K562 (cell line): Measurements from ENCODE around the gene TRAPPC2L. TPM values are rescaled to one million over a fixed set of nuclear protein-coding genes. Genes with fewer than 3 reads are reported as not detected.
A peak's percentile ranks its signal among the peaks of the same experiment; 100 is the strongest.

ENCODE experiments used
- BCOR ChIP-seq: fragments of 450-650 bp; IDR thresholded peaks from 2 replicates; pipeline ENCODE4 v1.6.1; 2016
- FOXA1 ChIP-seq: fragments of 450-650 bp; IDR thresholded peaks from 2 replicates; pipeline ENCODE4 v1.6.1; 2016; ENCODE audit warnings: mild to moderate bottlenecking, borderline replicate concordance
- GTF2E2 ChIP-seq: fragments of 200-800 bp; sonication (Bioruptor generic); IDR thresholded peaks from 2 replicates; pipeline ENCODE4 v1.6.1; 2016; ENCODE audit warnings: missing genetic modification characterization, missing compliant biosample characterization
- HMG20A ChIP-seq: fragments of 450-650 bp; formaldehyde crosslinking; conservative IDR thresholded peaks from 2 replicates; pipeline ENCODE4 v1.4.0; 2020; ENCODE audit warnings: mild to moderate bottlenecking, mixed read lengths
- HMGN3 ChIP-seq: IDR thresholded peaks from 2 replicates; pipeline ENCODE4 v1.6.1; 2011; ENCODE audit warnings: borderline replicate concordance, low read depth, mild to moderate bottlenecking, mixed read lengths, low read length; ENCODE audit not compliant: insufficient read length; ENCODE audit errors: extremely low read depth
- HNRNPK ChIP-seq: fragments of 200-400 bp; formaldehyde crosslinking; IDR thresholded peaks from one replicate; pipeline ENCODE4 v1.6.1; 2018; ENCODE audit warnings: mild to moderate bottlenecking, low read depth, low read length; ENCODE audit not compliant: poor library complexity, severe bottlenecking
- MEIS2 ChIP-seq: fragments of 450-650 bp; IDR thresholded peaks from 2 replicates; pipeline ENCODE4 v1.6.1; 2014; ENCODE audit warnings: mild to moderate bottlenecking; ENCODE audit not compliant: partially characterized antibody
- MYNN ChIP-seq, 2 experiments: sonication (generic); formaldehyde crosslinking in 1 of 2; IDR thresholded peaks; 2 replicates each; pipeline versions ENCODE4 v1.5.0 to v1.6.1; 2016 to 2020; ENCODE audit warnings: antibody characterized with exemption in 1 of 2, missing genetic modification reagents in 1 of 2
- NCOR1 ChIP-seq: fragments of 450-650 bp; IDR thresholded peaks from 2 replicates; pipeline ENCODE4 v1.6.1; 2016; ENCODE audit warnings: mild to moderate bottlenecking, moderate library complexity
- NFIC ChIP-seq: fragments of 450-650 bp; IDR thresholded peaks from 2 replicates; pipeline ENCODE4 v1.6.1; 2017; ENCODE audit warnings: mild to moderate bottlenecking, inconsistent platforms
- NR1H2 ChIP-seq: sonication (generic); formaldehyde crosslinking; IDR thresholded peaks from 2 replicates; pipeline ENCODE4 v1.4.0; 2020; ENCODE audit warnings: mild to moderate bottlenecking, missing genetic modification reagents
- NR2F6 ChIP-seq: fragments of 450-650 bp; formaldehyde crosslinking; IDR thresholded peaks from 2 replicates; pipeline ENCODE4 v1.4.0; 2020; ENCODE audit warnings: mild to moderate bottlenecking
- POLR2AphosphoS2 ChIP-seq: IDR thresholded peaks from 2 replicates; pipeline ENCODE4 v1.6.1; 2012; ENCODE audit warnings: low read length, improper control_type of control experiment
- POLR2G ChIP-seq: fragments of 200-400 bp; formaldehyde crosslinking; IDR thresholded peaks from 2 replicates; pipeline ENCODE4 v1.6.1; 2017; ENCODE audit warnings: low read depth, mild to moderate bottlenecking, antibody characterized with exemption, low read length, moderate library complexity
- RBFOX2 ChIP-seq: fragments of 200-400 bp; formaldehyde crosslinking; IDR thresholded peaks from 2 replicates; pipeline ENCODE4 v1.6.1; 2017; ENCODE audit warnings: low read depth, mild to moderate bottlenecking, low read length, moderate library complexity
- RUNX1 ChIP-seq: sonication (generic); IDR thresholded peaks from 2 replicates; pipeline ENCODE4 v1.6.1; 2016; ENCODE audit warnings: antibody characterized with exemption, low read depth
- ZBTB33 ChIP-seq: sonication (generic); formaldehyde crosslinking; IDR thresholded peaks from 2 replicates; pipeline ENCODE4 v1.8.1; 2023; ENCODE audit warnings: mild to moderate bottlenecking, missing genetic modification reagents
- ZBTB9 ChIP-seq: fragments of 450-650 bp; formaldehyde crosslinking; IDR thresholded peaks from 2 replicates; pipeline ENCODE4 v1.4.0; 2020; ENCODE audit warnings: mild to moderate bottlenecking, moderate library complexity
- ZNF561 ChIP-seq: fragments of 450-650 bp; formaldehyde crosslinking; conservative IDR thresholded peaks from 2 replicates; pipeline ENCODE4 v1.4.0; 2020; ENCODE audit warnings: mild to moderate bottlenecking, moderate library complexity
- ZNF639 ChIP-seq, 2 experiments: fragments of 200-800 bp in 1 of 2; sonication (Bioruptor generic) in 1 of 2; sonication (generic) in 1 of 2; formaldehyde crosslinking in 1 of 2; IDR thresholded peaks in 1 of 2; conservative IDR thresholded peaks in 1 of 2; 2 replicates each; pipeline versions ENCODE4 v1.5.0 to v1.6.1; 2016 to 2020; ENCODE audit warnings: missing compliant biosample characterization in 1 of 2, missing genetic modification characterization in 1 of 2, missing genetic modification reagents in 1 of 2
- polyA plus RNA-seq, 8 experiments: library from polyadenylated mRNA; depleted of rRNA in 4 of 8; stranded (reverse) in 5 of 8; unstranded in 3 of 8; fragments of >200 nt; fragmentation: Nextera tagmentation in 2 of 8; fragmentation: Illumina TruSeq in 1 of 8; extraction: Ambion mirVana in 2 of 8; extraction: Trizol in 1 of 8; gene quantifications; 2 replicates each; pipeline versions ENCODE4 v1.2.1 to v1.2.3, GENCODE V29; 2011 to 2014; ENCODE audit warnings: inconsistent platforms in 1 of 8, missing spikeins in 1 of 8
- total RNA-seq, 7 experiments: library from RNA; depleted of rRNA in 6 of 7; stranded (reverse); fragments of >200 nt in 6 of 7; fragmentation: Illumina TruSeq in 2 of 7; extraction: Trizol in 2 of 7; gene quantifications; 2 replicates each; pipeline versions ENCODE4 v1.2.1 to v1.2.3, GENCODE V29; 2011 to 2021; ENCODE audit warnings: low replicate concordance in 1 of 7
- TF ChIP-seq, protein P1 (sequence below): fragments of 450-650 bp; IDR thresholded peaks from one replicate; pipeline ENCODE4 v1.6.1; 2018; ENCODE audit warnings: mild to moderate bottlenecking, moderate library complexity; ENCODE audit not compliant: partially characterized antibody
- TF ChIP-seq, protein P2 (sequence below): sonication (generic); formaldehyde crosslinking; IDR thresholded peaks from 2 replicates; pipeline ENCODE4 v1.9.0; 2022; ENCODE audit warnings: mild to moderate bottlenecking, missing genetic modification reagents

Gene TRAPPC2L
- total and polyA plus RNA-seq, 9 of the 15 experiments (the other 6 are each of a cell fraction or from before 2014, with no cell fraction given): 60.4 to 398 (median 97.5) TPM

GRCh38 chr16:88809676-88810165, 47.2 kb upstream of the TRAPPC2L start (continued):
- TF ChIP-seq ZNF639 (CRISPR knock-in tag; conservative IDR thresholded peaks at IDR 0.05 in 1 of 2, IDR thresholded peaks at IDR 0.05 in 1 of 2) (no peak), NCOR1 (peak; percentile 24; the same call in 1 of the 2 replicates), ZBTB9 (CRISPR knock-in tag) (0 out of 2 replicates have a peak, but pooled peaks have one; percentile 9), MYNN (IDR thresholded peaks at IDR 0.05) (peak; percentile 28; the same call in 1 of the 2 replicates), MYNN (CRISPR knock-in tag; IDR thresholded peaks at IDR 0.05) (no peak), GTF2E2 (no peak), POLR2AphosphoS2 (peak; percentile 91), RBFOX2 (peak; percentile 89), NR2F6 (CRISPR knock-in tag) (no peak), MEIS2 (no peak), HMG20A (CRISPR knock-in tag) (no peak), FOXA1 (no peak), POLR2G (peak; percentile 88), NR1H2 (CRISPR knock-in tag) (no peak), ZBTB33 (0 out of 2 replicates have a peak, but pooled peaks have one; percentile 40), HMGN3 (peak; percentile 58), BCOR (no peak), NFIC (no peak), HNRNPK (no peak), RUNX1 (0 out of 2 replicates have a peak, but pooled peaks have one; percentile 4), ZNF561 (CRISPR knock-in tag) (no peak)
- TF ChIP-seq, protein P1, sequence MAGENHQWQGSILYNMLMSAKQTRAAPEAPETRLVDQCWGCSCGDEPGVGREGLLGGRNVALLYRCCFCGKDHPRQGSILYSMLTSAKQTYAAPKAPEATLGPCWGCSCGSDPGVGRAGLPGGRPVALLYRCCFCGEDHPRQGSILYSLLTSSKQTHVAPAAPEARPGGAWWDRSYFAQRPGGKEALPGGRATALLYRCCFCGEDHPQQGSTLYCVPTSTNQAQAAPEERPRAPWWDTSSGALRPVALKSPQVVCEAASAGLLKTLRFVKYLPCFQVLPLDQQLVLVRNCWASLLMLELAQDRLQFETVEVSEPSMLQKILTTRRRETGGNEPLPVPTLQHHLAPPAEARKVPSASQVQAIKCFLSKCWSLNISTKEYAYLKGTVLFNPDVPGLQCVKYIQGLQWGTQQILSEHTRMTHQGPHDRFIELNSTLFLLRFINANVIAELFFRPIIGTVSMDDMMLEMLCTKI: no peak
- TF ChIP-seq, protein P2, sequence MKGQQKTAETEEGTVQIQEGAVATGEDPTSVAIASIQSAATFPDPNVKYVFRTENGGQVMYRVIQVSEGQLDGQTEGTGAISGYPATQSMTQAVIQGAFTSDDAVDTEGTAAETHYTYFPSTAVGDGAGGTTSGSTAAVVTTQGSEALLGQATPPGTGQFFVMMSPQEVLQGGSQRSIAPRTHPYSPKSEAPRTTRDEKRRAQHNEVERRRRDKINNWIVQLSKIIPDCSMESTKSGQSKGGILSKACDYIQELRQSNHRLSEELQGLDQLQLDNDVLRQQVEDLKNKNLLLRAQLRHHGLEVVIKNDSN (CRISPR knock-in tag): no peak
